GM12892 (cell line): Measurements from ENCODE around the gene PRSS48.

Experiments used
- POLR2A ChIP-seq: IDR thresholded peaks from 2 replicates; pipeline ENCODE4 v1.6.1; 2011; ENCODE audit warnings: low read depth, low read length, control low read depth
- POLR2AphosphoS5 ChIP-seq: IDR thresholded peaks from 2 replicates; pipeline ENCODE4 v1.6.1; 2011; ENCODE audit warnings: low read depth, low read length, control low read depth
- TAF1 ChIP-seq: IDR thresholded peaks from 2 replicates; pipeline ENCODE4 v1.6.1; 2011; ENCODE audit warnings: low read depth, mild to moderate bottlenecking, control low read depth, low read length, borderline replicate concordance

GRCh38 chr4:151260526-151260925 lies 16.4 kb upstream of the PRSS48 start:
- TF ChIP-seq POLR2A (no peak), POLR2AphosphoS5 (no peak), TAF1 (no peak)
